Pancreas (tissue), 10 donors: Measurements from ENCODE around the gene TMEM33. TPM values are rescaled to one million over a fixed set of nuclear protein-coding genes. Genes with fewer than 3 reads are reported as not detected.
"Not testable (repeated sequence)": the region's sequence is repeated elsewhere in the genome, so short reads cannot be mapped to it uniquely, and the experiment has no call there.

ENCODE experiments used
- ATAC-seq, 4 donors: fragments of 200-7000 bp; cut with Tn5 transposase; one replicate each; pipeline versions ENCODE4 v1.8.0 to v1.9.1; 2020; ENCODE audit warnings: mild to moderate bottlenecking in 4 of 4, moderate library complexity in 4 of 4
- DNase-seq, 6 donors: peaks; one replicate each; pipeline ENCODE4 v3.0.0-alpha.2; 2020
- FAIRE-seq: peaks from 2 replicates; lab custom pipeline; 2012; peaks lifted over from hg19 to GRCh38; lab: Jason Lieb, UNC
- H3K27ac ChIP-seq, 4 donors: fragments of 200-600 bp; sonication (generic); 1 replicate in 3 of 4; 2 replicates in 1 of 4; pipeline versions ENCODE4 v1.5.0 to v1.8.0; 2020
- H3K27me3 ChIP-seq, 4 donors: fragments of 200-600 bp; one replicate each; pipeline ENCODE4 v1.8.0; 2021
- H3K36me3 ChIP-seq, 3 donors: fragments of 200-600 bp; sonication (generic) in 1 of 3; one replicate each; pipeline versions ENCODE4 v1.5.0 to v1.8.0; 2020 to 2021
- H3K4me1 ChIP-seq, 3 donors: fragments of 200-600 bp; one replicate each; pipeline ENCODE4 v1.8.0; 2021
- H3K4me3 ChIP-seq, 4 donors: fragments of 200-600 bp; sonication (generic) in 2 of 4; one replicate each; pipeline versions ENCODE4 v1.5.0 to v1.8.0; 2020 to 2021
- H3K9me3 ChIP-seq, 4 donors: fragments of 200-600 bp; one replicate each; pipeline ENCODE4 v1.8.0; 2021
- CTCF ChIP-seq, 4 donors: fragments of 200-600 bp; sonication (generic) in 3 of 4; IDR thresholded peaks; one replicate each; pipeline versions ENCODE4 v1.5.0 to v1.8.0; 2021; ENCODE audit warnings: antibody characterized with exemption in 4 of 4
- WGBS, 2 donors: extraction: QIAGEN DNeasy Blood & Tissue Kit; methylation state at CpG; one replicate each; pipeline ENCODE4 v1.1.7; 2013; 5-methylcytosine and 5-hydroxymethylcytosine counted together
- intact Hi-C, 3 donors: fragments of 100-400 bp; cut with DNase I; formaldehyde crosslinking; loops; one replicate each; pipeline versions ENCODE4 v1.11.1 to v1.14.2; 2022
- polyA plus RNA-seq, 2 donors: library from polyadenylated mRNA; stranded (reverse); fragments of 200-250 nt; gene quantifications; one replicate each; pipeline ENCODE4 v1.2.3, GENCODE V29; 2013
- total RNA-seq, 6 donors: library from RNA; stranded (reverse); fragmentation: NEBNext Ultra II Directional in 4 of 6; extraction: Animal tissue kit (Norgen Biotek cat#: 25700) in 4 of 6; gene quantifications; one replicate each; pipeline versions ENCODE4 v1.2.1 to v1.2.4, GENCODE V29; 2021 to 2023
- donor health status: healthy with polysubstance abuse.
- donor health status: DM: no; HTN: no; CAD: no; lungs with moderate emphysema.
- donor health status: DM: no; HTN: no; CAD: no.
- donor health status: control.
- donor health status: control.
- donor health status: Bipolar disorder and iron deficiency.
- donor health status: DM: yes; HTN: yes; CAD: no.
- donor health status: DM: no; HTN: no; CAD: no.
- donor health status: DM: no; HTN: no; CAD: no.
- donor health status: DM: yes; HTN: yes; CAD: no.

The TMEM33 gene
- total and polyA plus RNA-seq, 8 donors: 4.2 to 31.4 (median 19.4) TPM

GRCh38 chr4:41912546-41912945, 22.7 kb upstream of the TMEM33 start:
- WGBS, 2 donors: 77 to 81% methylated on average over 5 of the region's 5 CpGs
- no peak overlapping the region for H3K4me3 ChIP-seq

GRCh38 chr4:41913509-41913908, 21.7 kb upstream of the TMEM33 start:
- no peak for TF ChIP-seq CTCF (IDR thresholded peaks at IDR 0.05)
- FAIRE-seq (no peak), ATAC-seq (no peak), DNase-seq (no peak)
- Histone ChIP-seq H3K27me3 (no peaks in the 10 kb centered on the region), H3K4me1 (no peaks in the 10 kb centered on the region), H3K9me3 (no peaks in the 10 kb centered on the region), H3K4me3 (no peak overlapping the region), H3K36me3 (no peaks in the 10 kb centered on the region), H3K27ac (no peak overlapping the region)
- intact Hi-C loops: no loop called here

More at GRCh38 chr4:41912546-41912945, 22.7 kb upstream of the TMEM33 start:
- no peaks in the 10 kb centered on the region for H3K9me3 ChIP-seq
- H3K36me3 ChIP-seq: no peaks in the 10 kb centered on the region
- H3K4me1 ChIP-seq: no peaks in the 10 kb centered on the region
- FAIRE-seq (no peak), DNase-seq (no peak), ATAC-seq (no peak)
- H3K27me3 ChIP-seq: no peaks in the 10 kb centered on the region
- TF ChIP-seq CTCF (IDR thresholded peaks at IDR 0.05): no peak
- H3K27ac ChIP-seq: no peak overlapping the region
- intact Hi-C loops: no loop called here

GRCh38 chr4:41918278-41918677, 17.0 kb upstream of the TMEM33 start:
- DNase-seq (no peak), FAIRE-seq (no peak)
- no peaks in the 10 kb centered on the region for H3K36me3 ChIP-seq

GRCh38 chr4:41920416-41920815, 14.8 kb upstream of the TMEM33 start:
- intact Hi-C loops, DNase-seq, H3K36me3 ChIP-seq, H3K27ac ChIP-seq, H3K9me3 ChIP-seq, FAIRE-seq, H3K4me3 ChIP-seq, ATAC-seq, H3K4me1 ChIP-seq, H3K27me3 ChIP-seq: not testable (repeated sequence)
- WGBS, 2 donors: 73 to 84% methylated on average over 2 of the region's 2 CpGs

More at GRCh38 chr4:41918278-41918677, 17.0 kb upstream of the TMEM33 start:
- Histone ChIP-seq H3K27ac (no peak overlapping the region), H3K4me1 (no peaks in the 10 kb centered on the region), H3K4me3 (no peak overlapping the region), H3K27me3 (no peaks in the 10 kb centered on the region), H3K9me3 (no peaks in the 10 kb centered on the region)
- ATAC-seq: no peak
- no peak for TF ChIP-seq CTCF (IDR thresholded peaks at IDR 0.05)
- 34 to 39% methylated on average over 2 of the region's 2 CpGs for whole genome bisulfite sequencing, 2 donors
- intact Hi-C loops: no loop called here

GRCh38 chr4:41921476-41921875, 13.8 kb upstream of the TMEM33 start:
- FAIRE-seq (no peak), DNase-seq (no peak), ATAC-seq (no peak)
- Histone ChIP-seq H3K27me3 (no peaks in the 10 kb centered on the region), H3K9me3 (no peaks in the 10 kb centered on the region), H3K4me3 (no peak overlapping the region), H3K27ac (no peak overlapping the region), H3K4me1 (no peaks in the 10 kb centered on the region), H3K36me3 (no peaks in the 10 kb centered on the region)
- intact Hi-C loops: no loop called here
- 59 to 63% methylated on average over 4 of the region's 4 CpGs for whole genome bisulfite sequencing, 2 donors
- TF ChIP-seq CTCF (IDR thresholded peaks at IDR 0.05): no peak
